Measurements from ENCODE around the gene TMEM243. TPM values are rescaled to one million over a fixed set of nuclear protein-coding genes. Genes with fewer than 3 reads are reported as not detected.

Gene TMEM243, protein sequence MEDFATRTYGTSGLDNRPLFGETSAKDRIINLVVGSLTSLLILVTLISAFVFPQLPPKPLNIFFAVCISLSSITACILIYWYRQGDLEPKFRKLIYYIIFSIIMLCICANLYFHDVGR
- 25.6 and 33.1 TPM in 2 replicates for total RNA-seq
- polyA plus RNA-seq = 24.9 and 42.8 TPM in 2 replicates
- polyA plus RNA-seq (2012) = 16.0 and 25.3 TPM in 2 replicates
- 5.6 TPM in 1 of 2 replicates, not detected in the other for polyA minus RNA-seq (ENCODE audit: low replicate concordance)

DNA sequence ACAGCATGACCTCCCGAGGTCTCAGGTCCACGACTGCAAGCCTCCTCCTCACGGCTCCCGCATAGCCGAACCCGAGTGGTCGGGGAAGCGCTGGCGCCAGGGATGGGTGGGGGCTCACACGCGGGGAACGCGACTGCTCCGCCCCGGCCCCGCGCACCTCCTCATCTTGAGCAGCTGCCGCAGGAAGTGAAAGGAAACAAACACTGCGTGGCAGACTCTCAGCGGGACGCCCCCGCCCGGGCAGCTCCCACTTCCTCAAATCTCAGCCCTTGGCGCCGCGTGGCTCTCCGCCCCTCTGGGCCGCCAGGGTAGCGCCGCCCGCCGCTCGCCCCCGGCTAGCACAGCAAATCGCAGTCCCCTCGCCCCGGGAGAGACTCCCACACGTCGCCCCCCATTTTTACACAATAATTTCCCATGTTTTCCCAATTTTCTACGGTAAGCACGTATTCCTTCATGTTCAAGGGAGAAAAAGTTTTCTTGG lies at the start of gene TMEM243:
Gene TMEM243, minus strand, starts transcription at position 188 of the 481 bp plus-strand sequence. CDS start 229 bp downstream, outside the sequence.
- TF ChIP-seq EZH2 (IDR thresholded peaks at IDR 0.05; ENCODE audit: low read length, missing control alignments) = no peak
- TF ChIP-seq, protein P1, sequence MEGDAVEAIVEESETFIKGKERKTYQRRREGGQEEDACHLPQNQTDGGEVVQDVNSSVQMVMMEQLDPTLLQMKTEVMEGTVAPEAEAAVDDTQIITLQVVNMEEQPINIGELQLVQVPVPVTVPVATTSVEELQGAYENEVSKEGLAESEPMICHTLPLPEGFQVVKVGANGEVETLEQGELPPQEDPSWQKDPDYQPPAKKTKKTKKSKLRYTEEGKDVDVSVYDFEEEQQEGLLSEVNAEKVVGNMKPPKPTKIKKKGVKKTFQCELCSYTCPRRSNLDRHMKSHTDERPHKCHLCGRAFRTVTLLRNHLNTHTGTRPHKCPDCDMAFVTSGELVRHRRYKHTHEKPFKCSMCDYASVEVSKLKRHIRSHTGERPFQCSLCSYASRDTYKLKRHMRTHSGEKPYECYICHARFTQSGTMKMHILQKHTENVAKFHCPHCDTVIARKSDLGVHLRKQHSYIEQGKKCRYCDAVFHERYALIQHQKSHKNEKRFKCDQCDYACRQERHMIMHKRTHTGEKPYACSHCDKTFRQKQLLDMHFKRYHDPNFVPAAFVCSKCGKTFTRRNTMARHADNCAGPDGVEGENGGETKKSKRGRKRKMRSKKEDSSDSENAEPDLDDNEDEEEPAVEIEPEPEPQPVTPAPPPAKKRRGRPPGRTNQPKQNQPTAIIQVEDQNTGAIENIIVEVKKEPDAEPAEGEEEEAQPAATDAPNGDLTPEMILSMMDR (conservative IDR thresholded peaks at IDR 0.05 in 1 of 2, IDR thresholded peaks at IDR 0.05 in 1 of 2; ENCODE audit: low read depth in 1 of 2, low read length in 2 of 2) = no peak
- H3K27ac ChIP-seq (ENCODE audit: insufficient read depth, low read length) = peak within 1 kb of the TSS; percentile 82

DNA sequence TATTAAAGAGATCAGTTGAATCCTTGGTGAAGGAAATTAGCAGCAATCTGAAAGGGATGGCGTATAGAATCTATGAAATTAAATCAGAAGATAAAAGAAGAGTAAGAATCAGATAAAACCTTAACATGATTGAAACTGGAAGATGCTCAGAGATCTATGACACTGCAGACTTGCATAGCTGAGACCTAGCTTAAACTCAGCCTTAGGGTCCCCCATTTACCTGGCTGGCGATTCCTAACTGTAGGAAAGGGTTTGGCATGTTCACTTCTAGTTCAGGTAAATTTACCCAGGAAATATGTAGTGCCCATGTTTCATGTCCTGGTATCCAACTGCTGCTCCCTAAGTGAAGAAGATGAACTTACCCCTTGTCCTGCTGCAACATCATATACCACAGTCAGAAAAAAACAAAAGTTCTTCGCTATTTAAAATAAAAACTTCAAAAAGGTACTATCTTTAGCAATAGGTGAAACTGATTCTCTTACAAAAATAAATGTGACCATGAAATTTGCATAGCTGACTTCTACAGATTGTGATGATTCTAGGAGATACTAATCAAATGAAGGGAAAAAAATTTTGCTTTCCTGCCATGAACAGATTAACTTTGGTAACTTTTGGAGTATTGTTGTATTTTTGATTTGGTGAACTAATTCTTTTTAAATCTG lies 47.8 kb upstream of the TMEM243 start:
- H3K4me3 ChIP-seq (replicated peaks in 1 of 4; ENCODE audit: control extremely low read depth in 1 of 4, insufficient read depth in 1 of 4, low read depth in 3 of 4, low read length in 4 of 4) = no peak overlapping the region
- H3K9me3 ChIP-seq (ENCODE audit: control insufficient read depth, insufficient read depth, low read depth, low read length) = no peaks in the 10 kb centered on the region
- H4K20me1 ChIP-seq (ENCODE audit: control insufficient read depth, extremely low read depth, insufficient read depth, low read length) = no peaks in the 10 kb centered on the region
- no peak for DNase-seq (ENCODE audit: low read depth in 2 of 2)
- no peaks in the 10 kb centered on the region for H3K4me1 ChIP-seq (ENCODE audit: control insufficient read depth, extremely low read depth, insufficient read depth, low read length)
- no peaks in the 10 kb centered on the region for H3K79me2 ChIP-seq (ENCODE audit: control insufficient read depth, insufficient read depth, low read length)
- no peak overlapping the region for H3K9ac ChIP-seq (ENCODE audit: insufficient read depth, low read length)
- H3K4me2 ChIP-seq (ENCODE audit: extremely low read depth, insufficient read depth, low read length) = no peak overlapping the region
- no peaks in the 10 kb centered on the region for H3K36me3 ChIP-seq (ENCODE audit: control insufficient read depth, insufficient read depth, low read length)
- no peaks in the 10 kb centered on the region for H3K27me3 ChIP-seq (ENCODE audit: control insufficient read depth, insufficient read depth, low read length)
- H3K27ac ChIP-seq (ENCODE audit: insufficient read depth, low read length) = no peak overlapping the region
- TF ChIP-seq, protein P1 (conservative IDR thresholded peaks at IDR 0.05 in 1 of 2, IDR thresholded peaks at IDR 0.05 in 1 of 2; ENCODE audit: low read depth in 1 of 2, low read length in 2 of 2) = no peak
- TF ChIP-seq EZH2 (IDR thresholded peaks at IDR 0.05; ENCODE audit: low read length, missing control alignments) = no peak
- H2AFZ ChIP-seq (ENCODE audit: low read length) = no peak overlapping the region

More for the DNA sequence above, at the start of gene TMEM243:
- Histone ChIP-seq H3K9me3 (ENCODE audit: control insufficient read depth, insufficient read depth, low read depth, low read length) (no peaks in the 10 kb centered on the region), H3K4me2 (ENCODE audit: extremely low read depth, insufficient read depth, low read length) (peak within 1 kb of the TSS; percentile 87), H3K27me3 (ENCODE audit: control insufficient read depth, insufficient read depth, low read length) (peaks cover 3% of the 10 kb centered on the region), H3K4me1 (ENCODE audit: control insufficient read depth, extremely low read depth, insufficient read depth, low read length) (no peaks in the 10 kb centered on the region), H3K9ac (ENCODE audit: insufficient read depth, low read length) (peak within 1 kb of the TSS; percentile 85), H4K20me1 (ENCODE audit: control insufficient read depth, extremely low read depth, insufficient read depth, low read length) (no peaks in the 10 kb centered on the region), H3K79me2 (ENCODE audit: control insufficient read depth, insufficient read depth, low read length) (peaks cover 2% of the 10 kb centered on the region), H3K4me3 (replicated peaks in 1 of 4; ENCODE audit: control extremely low read depth in 1 of 4, insufficient read depth in 1 of 4, low read depth in 3 of 4, low read length in 4 of 4) (peak within 1 kb of the TSS; percentile 85 to 91 (median 90)), H3K36me3 (ENCODE audit: control insufficient read depth, insufficient read depth, low read length) (no peaks in the 10 kb centered on the region), H2AFZ (ENCODE audit: low read length) (peak within 1 kb of the TSS; percentile 92)
- DNase-seq (ENCODE audit: low read depth in 2 of 2) = peak; percentile 63 to 79

DNA sequence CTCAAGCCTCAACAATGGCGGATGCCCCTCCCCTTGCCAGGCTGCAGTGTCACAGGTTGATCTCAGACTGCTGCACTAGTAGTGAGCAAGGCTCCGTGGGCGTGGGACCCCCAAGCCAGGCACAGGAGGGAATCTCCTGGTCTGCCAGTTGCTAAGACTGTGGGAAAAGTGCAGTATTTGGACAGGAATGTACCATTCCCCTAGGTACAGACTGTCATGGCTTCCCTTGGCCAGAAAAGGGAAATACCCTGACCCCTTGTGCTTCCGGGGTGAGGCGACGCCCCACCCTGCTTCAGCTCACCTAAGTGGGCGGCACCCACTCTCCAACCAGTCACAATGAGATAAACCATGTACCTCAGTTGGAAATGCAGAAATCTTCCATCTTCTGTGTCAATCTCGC lies 44.0 kb upstream of the TMEM243 start:
- H3K4me1 ChIP-seq (ENCODE audit: control insufficient read depth, extremely low read depth, insufficient read depth, low read length) = no peaks in the 10 kb centered on the region
- no peaks in the 10 kb centered on the region for H3K79me2 ChIP-seq (ENCODE audit: control insufficient read depth, insufficient read depth, low read length)
- no peaks in the 10 kb centered on the region for H3K36me3 ChIP-seq (ENCODE audit: control insufficient read depth, insufficient read depth, low read length)
- no peaks in the 10 kb centered on the region for H4K20me1 ChIP-seq (ENCODE audit: control insufficient read depth, extremely low read depth, insufficient read depth, low read length)
- no peak overlapping the region for H3K4me2 ChIP-seq (ENCODE audit: extremely low read depth, insufficient read depth, low read length)
- no peak overlapping the region for H3K27ac ChIP-seq (ENCODE audit: insufficient read depth, low read length)
- no peaks in the 10 kb centered on the region for H3K27me3 ChIP-seq (ENCODE audit: control insufficient read depth, insufficient read depth, low read length)
- H2AFZ ChIP-seq (ENCODE audit: low read length) = no peak overlapping the region
- DNase-seq (ENCODE audit: low read depth in 2 of 2) = no peak
- H3K4me3 ChIP-seq (replicated peaks in 1 of 4; ENCODE audit: control extremely low read depth in 1 of 4, insufficient read depth in 1 of 4, low read depth in 3 of 4, low read length in 4 of 4) = no peak overlapping the region
- TF ChIP-seq, protein P1 (conservative IDR thresholded peaks at IDR 0.05 in 1 of 2, IDR thresholded peaks at IDR 0.05 in 1 of 2; ENCODE audit: low read depth in 1 of 2, low read length in 2 of 2) = no peak
- TF ChIP-seq EZH2 (IDR thresholded peaks at IDR 0.05; ENCODE audit: low read length, missing control alignments) = no peak
- no peak overlapping the region for H3K9ac ChIP-seq (ENCODE audit: insufficient read depth, low read length)
- no peaks in the 10 kb centered on the region for H3K9me3 ChIP-seq (ENCODE audit: control insufficient read depth, insufficient read depth, low read depth, low read length)
